NCI-H2196 treated with DMSO at 0.1 percent for 48 hours (cell line): ENCODE data around the gene CEACAM21.

Source experiments
- DNase-seq: peaks from one replicate; lab custom pipeline; 2025; ENCODE audit not compliant: unreplicated experiment; lab: John Stamatoyannopoulos, UW

Gene CEACAM21

GRCh38 chr19:41575998-41576397 lies at the start of gene CEACAM21:
TSS of gene CEACAM21 (plus strand) at chr19:41576166. CDS start at chr19:41576275, 109 bp downstream.
- DNase-seq = no peak

- DNase-seq = no peak
Measured at GRCh38 chr19:41527089-41527488, 48.9 kb upstream of the CEACAM21 start.

- no peak for DNase-seq
Measured at GRCh38 chr19:41528106-41528505, 47.9 kb upstream of the CEACAM21 start.

- no peak for DNase-seq
Measured at GRCh38 chr19:41529484-41530183, 46.3 kb upstream of the CEACAM21 start.

GRCh38 chr19:41530184-41530534 lies 45.8 kb upstream of the CEACAM21 start:
- DNase-seq = no peak

GRCh38 chr19:41530761-41531301 lies 45.1 kb upstream of the CEACAM21 start:
- no peak for DNase-seq

- no peak for DNase-seq
Measured at GRCh38 chr19:41531438-41532311, 44.3 kb upstream of the CEACAM21 start.

GRCh38 chr19:41532526-41532925 lies 43.4 kb upstream of the CEACAM21 start:
- no peak for DNase-seq

GRCh38 chr19:41533671-41534215 lies 42.2 kb upstream of the CEACAM21 start:
- DNase-seq = no peak

GRCh38 chr19:41535029-41535622 lies 40.8 kb upstream of the CEACAM21 start:
- DNase-seq = no peak

GRCh38 chr19:41537789-41538188 lies 38.2 kb upstream of the CEACAM21 start:
- no peak for DNase-seq

GRCh38 chr19:41540041-41540695 lies 35.8 kb upstream of the CEACAM21 start:
- DNase-seq = no peak

GRCh38 chr19:41541990-41542584 lies 33.9 kb upstream of the CEACAM21 start:
- DNase-seq = no peak

GRCh38 chr19:41542622-41543021 lies 33.3 kb upstream of the CEACAM21 start:
- DNase-seq = no peak

GRCh38 chr19:41543582-41543981 lies 32.4 kb upstream of the CEACAM21 start:
- no peak for DNase-seq

GRCh38 chr19:41545547-41545946 lies 30.4 kb upstream of the CEACAM21 start:
- DNase-seq = no peak

GRCh38 chr19:41546386-41546789 lies 29.6 kb upstream of the CEACAM21 start:
- no peak for DNase-seq

- DNase-seq = no peak
Measured at GRCh38 chr19:41546961-41547360, 29.0 kb upstream of the CEACAM21 start.

- DNase-seq = no peak
Measured at GRCh38 chr19:41547569-41547968, 28.4 kb upstream of the CEACAM21 start.

GRCh38 chr19:41548047-41548446 lies 27.9 kb upstream of the CEACAM21 start:
- no peak for DNase-seq
